K562 treated with DMSO at 1 percent for 24 hours (cell line): ENCODE measurements around the gene IMPDH2. TPM values are rescaled to one million over a fixed set of nuclear protein-coding genes. Genes with fewer than 3 reads are reported as not detected.

Experiments used
- total RNA-seq: library from RNA; unstranded; fragments of 300-600 nt; gene quantifications from 2 replicates; pipeline ENCODE4 v1.2.3, GENCODE V29; 2022; ENCODE audit warnings: low read depth; ENCODE audit not compliant: insufficient read depth

IMPDH2 gene
- total RNA-seq: 231 and 234 TPM in 2 replicates

GRCh38 chr3:49028673-49029562 is at the start of gene IMPDH2:
Gene IMPDH2 (minus strand): TSS chr3:49029398. CDS start chr3:49029350, 48 bp downstream.

GRCh38 chr3:49021813-49022687 is 7.1 kb downstream of the IMPDH2 start, which contains the start of gene NDUFAF3:
Gene NDUFAF3 (plus strand): TSS chr3:49022121. CDS start chr3:49022145, 24 bp downstream.

GRCh38 chr3:49017971-49018706 is 11.1 kb downstream of the IMPDH2 start, which contains the start of gene DALRD3:
Gene DALRD3 (minus strand): TSS chr3:49018580. CDS start chr3:49018564, 16 bp downstream.

GRCh38 chr3:49007068-49007770 is 22.0 kb downstream of the IMPDH2 start, which contains the start of gene WDR6:
Gene WDR6 (plus strand): TSS chr3:49007391. CDS start chr3:49007432, 41 bp downstream.

GRCh38 chr3:48989796-48990635 is 39.2 kb downstream of the IMPDH2 start, which contains the start of gene P4HTM:
Gene P4HTM (plus strand): TSS chr3:48990241. CDS start chr3:48990257, 16 bp downstream.

Other genes starting within 250 kb of the IMPDH2 start
- gene PRKAR2A, start 181.5 kb downstream of the IMPDH2 start, total RNA-seq: 106 and 110 TPM in 2 replicates
- gene SLC25A20, start 130.5 kb downstream of the IMPDH2 start, total RNA-seq: 15.8 and 16.9 TPM in 2 replicates
- 54.7 and 59.3 TPM in 2 replicates for gene ARIH2, start 110.6 kb downstream of the IMPDH2 start, total RNA-seq
- gene P4HTM, start 39.2 kb downstream of the IMPDH2 start, total RNA-seq: 0.71 and 1.1 TPM in 2 replicates
- 98.0 and 98.5 TPM in 2 replicates for gene WDR6, start 22.0 kb downstream of the IMPDH2 start, total RNA-seq
- gene DALRD3, start 10.8 kb downstream of the IMPDH2 start, total RNA-seq: 19.5 TPM in 2 replicates
- gene NDUFAF3, start 7.3 kb downstream of the IMPDH2 start, total RNA-seq: 51.3 and 57.7 TPM in 2 replicates
- gene QRICH1, start 64.7 kb upstream of the IMPDH2 start, total RNA-seq: 37.9 and 40.6 TPM in 2 replicates
- gene QARS1, start 75.4 kb upstream of the IMPDH2 start, total RNA-seq: 615 and 618 TPM in 2 replicates
- gene USP19, start 91.4 kb upstream of the IMPDH2 start, total RNA-seq: 55.9 and 58.4 TPM in 2 replicates
- 33.5 and 36.3 TPM in 2 replicates for gene LAMB2, start 103.7 kb upstream of the IMPDH2 start, total RNA-seq
- gene CCDC71, start 136.9 kb upstream of the IMPDH2 start, total RNA-seq: 15.7 and 17.0 TPM in 2 replicates
- 46.2 and 53.9 TPM in 2 replicates for gene KLHDC8B, start 142.2 kb upstream of the IMPDH2 start, total RNA-seq
- 4.0 and 6.1 TPM in 2 replicates for gene C3orf62, start 247.8 kb upstream of the IMPDH2 start, total RNA-seq